ENCODE data around the gene MAL.

DNA sequence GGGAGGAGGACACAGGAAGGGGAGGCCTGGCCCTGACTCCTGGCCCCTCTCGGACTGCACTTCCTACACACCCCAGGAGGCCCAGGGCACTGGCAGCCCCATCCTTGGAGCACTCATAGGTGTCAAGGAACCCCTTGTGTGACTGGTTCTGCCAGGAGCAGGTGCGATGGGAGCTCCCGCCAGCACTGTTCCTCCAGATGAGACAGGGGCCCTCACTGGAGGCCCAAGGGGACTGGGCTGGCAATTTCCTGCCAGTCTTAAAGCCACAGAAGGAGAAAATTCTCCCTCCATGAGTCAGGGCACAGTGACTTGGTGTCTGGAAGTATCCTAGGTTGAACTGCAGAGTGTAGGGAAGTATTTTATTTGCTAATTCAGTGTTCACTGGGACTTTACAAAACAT, 42.8 kb upstream of the MAL start:
- TF ChIP-seq CTCF (IDR thresholded peaks at IDR 0.05): no peak
- TF ChIP-seq POLR2A (IDR thresholded peaks at IDR 0.05): no peak

All from Peyer's patch (tissue), 4 donors.